CD1c-positive myeloid dendritic cell (primary cell): ENCODE results near the gene PRRT4.

Experiments used
- DNase-seq: peaks from one replicate; pipeline ENCODE4 v3.0.0-alpha.2; 2016; ENCODE audit errors: extremely low spot score

PRRT4 gene

GRCh38 chr7:128361411-128362379 is at the start of gene PRRT4:
Gene PRRT4 (minus strand): TSS chr7:128361690.
- peak; percentile 41 for DNase-seq

GRCh38 chr7:128410451-128410753 is 48.9 kb upstream of the PRRT4 start:
- no peak for DNase-seq

DNA sequence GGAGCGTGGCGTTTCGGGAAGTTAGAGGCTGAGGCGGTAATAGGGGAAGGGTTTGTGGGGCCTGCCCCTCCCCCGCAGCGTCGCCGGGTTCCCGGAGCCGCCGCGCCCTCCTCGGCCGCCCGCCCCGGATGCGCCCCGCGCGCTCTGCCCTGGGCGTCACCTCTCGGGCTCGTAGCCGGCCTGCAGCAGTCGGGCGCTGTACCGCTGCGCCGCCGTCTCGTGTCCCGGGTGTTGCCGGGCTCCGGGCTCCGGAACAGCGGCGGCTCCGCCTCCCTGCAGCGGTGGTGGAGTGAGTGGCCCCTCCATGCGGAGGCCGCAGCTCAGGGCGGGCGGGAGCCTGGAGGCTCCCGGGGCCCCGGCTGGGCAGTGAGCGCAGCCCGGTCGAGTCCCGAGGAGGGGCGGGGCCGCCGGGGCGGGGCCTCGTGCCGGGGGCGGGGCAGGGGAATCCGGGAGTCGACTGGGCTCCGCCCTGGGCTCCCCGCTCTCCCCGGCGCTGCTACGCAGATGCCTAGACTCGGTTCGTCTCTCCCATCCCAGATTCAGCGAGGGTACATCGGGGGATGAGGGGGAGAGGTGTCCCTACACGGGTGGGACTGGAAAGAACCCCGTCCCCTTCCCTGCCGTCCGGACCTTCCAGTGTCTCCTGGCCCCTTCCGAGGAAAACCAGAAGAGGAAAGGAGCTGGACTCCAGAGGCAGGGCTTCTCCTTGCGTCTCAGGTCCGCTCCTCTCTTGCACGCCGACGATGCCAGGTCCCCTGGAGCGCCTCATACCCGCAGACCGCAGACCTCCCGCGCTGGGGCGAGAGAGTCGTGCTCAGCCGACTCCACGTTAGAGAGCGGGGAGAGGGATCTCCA is 48.3 kb upstream of the PRRT4 start, which contains the start of gene IMPDH1:
Gene IMPDH1, minus strand, starts transcription at position 387 of the 855 bp plus-strand sequence. Its CDS starts 81 bp downstream, at position 306.
- peak; percentile 92 for DNase-seq

DNA sequence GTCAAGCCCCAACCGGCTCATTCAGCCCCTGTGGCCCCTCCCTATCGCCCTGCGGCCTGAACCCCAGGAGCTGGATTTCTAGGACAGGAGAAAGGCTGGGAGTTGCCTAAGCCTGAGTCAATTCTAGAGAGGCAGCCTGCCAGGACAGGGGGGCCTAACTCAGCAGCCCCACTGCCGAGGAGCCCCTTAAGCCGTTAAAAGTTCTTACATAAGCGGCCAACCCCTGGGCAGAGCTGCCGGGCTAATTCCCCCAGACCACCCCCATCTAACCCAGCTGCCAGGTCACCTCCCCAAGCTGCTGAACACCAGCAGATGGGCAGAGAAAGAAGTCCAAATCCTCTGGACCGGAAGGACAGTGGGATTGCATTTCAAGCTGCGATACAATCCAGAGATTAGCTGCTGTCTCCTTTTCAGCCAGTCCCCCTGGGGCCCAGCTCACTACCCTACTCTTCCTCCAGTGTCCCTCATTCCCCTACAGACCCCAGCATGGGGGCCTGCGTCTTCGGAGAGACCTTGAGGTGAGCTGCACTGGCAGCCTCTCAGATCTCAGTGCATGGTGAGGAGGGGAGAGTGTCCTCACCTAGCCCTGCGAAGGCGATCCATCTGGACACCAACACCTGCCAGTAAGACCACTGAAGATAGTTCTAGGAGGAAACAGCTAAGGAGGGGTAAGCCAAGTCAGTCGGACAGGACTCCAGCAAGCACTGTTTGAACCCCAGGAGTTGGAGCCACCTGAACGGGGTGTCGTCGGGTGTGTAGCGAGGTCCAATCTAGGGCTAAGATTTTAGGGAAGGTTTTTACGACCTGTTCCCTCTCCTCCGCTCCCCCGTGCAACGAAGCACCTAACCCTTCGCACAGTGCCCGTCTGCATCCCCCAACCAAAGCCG is 47.5 kb upstream of the PRRT4 start:
- DNase-seq, result no peak

DNA sequence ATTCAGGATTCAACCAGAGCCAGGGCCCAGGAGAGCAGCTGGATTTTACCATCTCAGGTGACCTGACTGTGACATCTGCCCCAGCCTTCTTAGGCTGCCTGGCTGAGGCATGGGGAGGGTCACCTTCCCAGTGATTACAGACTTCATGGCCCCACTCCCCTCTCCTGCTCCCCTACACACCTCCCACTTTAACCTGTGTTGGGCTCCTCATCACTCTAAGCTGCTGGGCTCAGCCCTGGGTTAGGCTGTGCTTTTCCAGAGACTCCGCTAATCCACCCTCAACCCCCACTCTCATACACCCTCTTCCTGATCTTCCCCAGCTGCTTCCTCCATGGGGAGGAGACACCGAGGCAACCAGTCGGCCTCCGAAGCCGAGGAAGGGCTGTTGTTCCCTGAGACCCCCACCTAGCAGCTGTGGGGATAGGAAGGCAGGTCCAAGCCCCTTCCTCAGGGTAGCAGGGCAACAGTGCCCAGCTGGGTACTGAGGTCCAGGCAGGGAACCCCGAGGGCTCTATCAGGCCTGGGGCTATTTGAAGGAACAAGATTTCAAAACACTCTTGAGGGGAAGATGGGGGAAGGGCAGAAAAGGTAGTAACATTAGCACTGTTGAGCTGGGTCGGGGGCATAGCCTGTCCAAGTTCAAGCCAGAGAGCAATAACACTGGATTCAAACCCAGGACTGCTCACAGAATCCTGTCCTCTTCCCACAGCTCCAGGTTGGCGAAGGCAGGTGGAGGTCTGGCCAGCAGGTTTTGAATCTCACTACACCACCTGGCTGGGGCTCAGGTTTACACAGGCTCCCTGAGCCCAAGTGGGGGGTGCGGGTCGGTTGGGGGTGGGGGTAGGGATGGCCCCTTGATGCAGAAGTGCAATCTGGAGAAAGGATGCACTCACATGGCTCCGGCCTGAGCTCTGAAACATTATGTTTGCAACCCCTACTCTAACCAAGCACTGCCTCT is 46.5 kb upstream of the PRRT4 start:
- DNase-seq, result no peak

GRCh38 chr7:128407233-128407589 is 45.7 kb upstream of the PRRT4 start:
- DNase-seq, result no peak

GRCh38 chr7:128406314-128407232 is 45.1 kb upstream of the PRRT4 start:
- DNase-seq, result peak; percentile 57

DNA sequence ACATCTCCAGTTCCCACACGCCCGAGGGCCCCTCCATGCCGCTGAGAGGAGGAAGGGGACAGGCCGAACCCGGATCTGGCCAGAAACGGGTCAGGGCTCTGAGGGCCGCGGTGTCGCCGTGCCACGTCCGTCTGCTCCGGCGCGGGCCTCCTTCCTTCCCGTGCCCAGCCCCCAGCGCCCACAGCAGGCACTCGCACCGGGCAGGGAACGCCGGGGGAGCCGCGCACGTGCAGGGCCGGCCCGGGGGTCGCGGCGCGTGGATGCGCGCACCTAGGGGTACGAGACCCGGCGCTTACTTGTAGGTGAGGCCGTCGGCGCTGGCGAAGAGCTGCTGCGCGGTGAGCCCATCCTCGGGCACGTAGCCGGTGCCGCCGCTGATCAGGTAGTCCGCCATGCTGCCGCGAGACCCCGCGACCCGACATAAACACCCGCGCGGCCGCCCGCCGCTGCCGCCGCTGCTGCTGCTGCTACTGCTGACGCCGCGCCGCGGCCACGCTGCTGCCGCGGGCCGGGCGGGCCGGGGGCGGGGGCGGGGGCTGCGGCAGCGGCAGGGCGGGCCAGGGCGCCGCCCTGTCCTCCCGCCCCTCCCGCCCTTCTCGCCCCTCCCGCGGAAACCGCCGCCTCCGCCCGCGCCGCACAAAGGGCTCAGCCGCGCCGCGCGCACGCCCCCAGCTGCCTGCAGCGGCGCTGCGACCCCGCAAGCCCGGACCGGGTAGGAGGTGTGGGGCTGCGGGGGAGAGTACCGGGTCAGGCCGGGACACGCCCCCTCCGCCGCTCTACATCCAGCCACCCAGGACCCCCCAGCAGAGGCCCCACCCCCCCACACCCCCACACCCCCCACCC is 44.2 kb upstream of the PRRT4 start:
- DNase-seq, result peak; percentile 60

DNA sequence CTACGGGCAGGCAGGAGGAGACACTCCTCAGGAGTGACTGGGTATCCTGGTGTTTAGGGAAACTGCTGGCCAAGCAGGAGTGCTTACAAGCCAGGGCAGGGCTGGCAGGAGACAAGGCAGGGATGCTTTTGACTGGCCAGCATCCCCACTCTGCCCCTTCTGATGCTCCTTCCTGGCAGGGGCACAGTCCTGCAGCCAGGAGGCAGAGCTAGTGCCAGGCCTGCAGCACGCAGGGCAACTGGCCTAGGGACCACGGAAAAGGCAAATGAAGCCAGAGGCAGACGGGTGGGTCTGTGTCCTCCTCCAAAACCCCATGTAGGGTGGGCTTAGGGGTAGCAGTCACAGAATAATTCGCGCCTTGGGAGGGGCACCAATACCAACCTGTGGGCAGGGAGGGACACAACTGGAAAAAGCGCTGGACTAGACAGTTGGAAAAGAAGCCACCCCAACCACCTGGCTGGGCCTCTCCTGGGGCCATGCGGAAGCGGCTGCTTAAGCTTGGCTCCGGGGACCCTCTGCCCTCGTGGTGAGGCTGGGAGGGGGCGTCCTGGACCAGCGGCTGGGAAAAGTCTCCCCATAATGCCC is 43.5 kb upstream of the PRRT4 start:
- no peak for DNase-seq

- DNase-seq, result no peak
Observed at GRCh38 chr7:128404143-128404681, 42.7 kb upstream of the PRRT4 start.

- no peak for DNase-seq
Observed at GRCh38 chr7:128403676-128404075, 42.2 kb upstream of the PRRT4 start.

GRCh38 chr7:128402356-128402755 is 40.9 kb upstream of the PRRT4 start:
- no peak for DNase-seq

DNA sequence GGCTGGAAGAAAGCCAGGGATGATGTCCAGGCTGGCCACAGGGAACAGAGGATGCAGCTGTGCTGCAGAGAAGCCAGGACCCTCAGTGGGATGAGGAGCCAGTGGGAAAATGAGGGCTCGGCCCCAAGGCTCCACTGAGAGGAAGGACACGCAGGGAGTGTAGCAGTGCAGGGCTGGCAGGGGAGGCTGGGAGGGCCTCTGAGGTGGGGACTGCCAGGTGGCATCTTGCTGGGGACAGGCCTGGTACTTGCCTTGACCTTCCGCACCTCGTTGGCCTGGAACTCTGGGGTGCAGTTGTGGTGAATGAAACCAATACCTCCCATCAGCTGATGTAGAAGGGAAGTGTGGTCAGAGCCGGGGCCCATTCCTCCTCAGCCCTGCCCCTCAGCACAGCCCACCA is 39.1 kb upstream of the PRRT4 start:
- DNase-seq, result no peak

DNA sequence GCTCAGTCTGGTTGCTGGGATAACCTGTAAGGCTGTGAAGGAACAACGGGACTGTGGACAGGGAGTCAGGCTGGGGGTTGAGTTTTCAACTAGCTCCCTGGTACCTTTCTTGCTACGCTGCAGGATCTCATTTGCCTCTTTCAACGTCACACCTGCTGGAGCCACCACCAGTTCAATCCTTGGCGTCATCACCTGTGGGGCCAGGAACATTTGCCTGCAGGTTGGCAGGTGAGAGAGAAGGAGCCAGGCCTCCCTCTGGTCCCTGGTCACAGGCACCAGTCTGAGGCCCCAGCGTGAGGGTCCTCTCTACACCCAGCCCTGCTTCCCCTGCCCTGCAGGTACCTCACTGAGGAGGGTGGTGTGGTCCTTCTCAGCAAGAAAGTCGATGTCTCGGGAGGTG is 38.5 kb upstream of the PRRT4 start:
- DNase-seq, result no peak

- DNase-seq, result no peak
Observed at GRCh38 chr7:128398841-128399135, 37.3 kb upstream of the PRRT4 start.

DNA sequence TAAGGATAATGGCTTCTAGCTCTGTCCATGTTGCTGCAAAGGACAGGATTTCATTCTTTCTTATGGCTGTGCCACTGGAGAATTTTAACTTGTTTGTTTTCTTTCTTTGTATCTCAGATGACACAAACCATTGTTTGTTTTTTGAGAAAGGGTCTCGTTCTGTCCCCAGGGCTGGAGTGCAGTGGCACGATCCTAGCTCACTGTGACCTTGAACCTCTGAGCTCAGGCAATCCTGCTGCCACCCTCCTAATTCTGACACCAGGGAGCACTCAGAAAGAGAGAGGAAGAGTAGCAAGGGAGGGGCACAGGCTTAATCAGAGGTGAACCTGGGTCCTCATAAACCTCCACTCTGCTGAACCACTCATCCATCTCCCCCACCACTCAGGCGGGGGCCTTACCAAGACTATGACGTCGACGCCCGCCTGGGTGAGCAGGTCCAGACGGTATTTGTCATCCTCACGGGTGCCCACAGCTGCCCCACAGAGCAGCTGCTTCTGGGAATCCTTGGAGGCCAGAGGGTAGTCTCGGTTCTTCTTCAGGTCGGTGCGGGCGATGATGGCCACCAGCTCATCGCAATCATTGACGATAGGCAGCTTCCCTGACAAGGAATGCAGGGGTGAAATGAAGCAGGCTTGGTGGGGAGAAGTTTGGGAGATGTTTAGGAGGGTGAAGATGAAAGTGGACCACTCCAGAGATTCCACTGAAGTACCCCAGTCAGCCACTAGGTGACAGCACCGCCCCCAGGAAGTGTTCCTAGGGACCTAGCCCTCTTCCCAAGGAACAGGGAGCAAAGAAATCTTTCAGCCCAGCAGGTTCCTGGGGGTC is 36.7 kb upstream of the PRRT4 start:
- peak; percentile 61 for DNase-seq

- no peak for DNase-seq
Observed at GRCh38 chr7:128396357-128396756, 34.9 kb upstream of the PRRT4 start.
